ENCODE data around the gene CPXM1. TPM values are rescaled to one million over a fixed set of nuclear protein-coding genes. Genes with fewer than 3 reads are reported as not detected.

CPXM1 gene
- polyA plus RNA-seq, 3 donors, result 0.05 TPM; not detected in 2

GRCh38 chr20:2749343-2749950 is 51.0 kb downstream of the CPXM1 start:
- WGBS (ENCODE audit: insufficient coverage), result 65% methylated on average over 40 of the region's 49 CpGs
- peaks cover 18 to 39% of the 10 kb centered on the region in 2 donors for H3K27me3 ChIP-seq (ENCODE audit: control insufficient read depth in 2 of 2, insufficient read depth in 2 of 2, low read length in 2 of 2)

More at GRCh38 chr20:2749343-2749950, 51.0 kb downstream of the CPXM1 start:
- H3K4me3 ChIP-seq (replicated peaks in 1 of 3; ENCODE audit: low read depth in 2 of 3, low read length in 3 of 3), result no peak overlapping the region
- peaks cover 0 to 3% of the 10 kb centered on the region in 2 donors for H3K9me3 ChIP-seq (replicated peaks in 1 of 2; ENCODE audit: control insufficient read depth in 1 of 2, insufficient read depth in 1 of 2, low read length in 2 of 2)
- H3K79me2 ChIP-seq (ENCODE audit: insufficient read depth, low read length), result no peaks in the 10 kb centered on the region
- peaks cover 43 to 76% (median 45%) of the 10 kb centered on the region in 3 donors for H3K27me3 Mint-ChIP-seq (ENCODE audit: low read depth in 3 of 3)
- no peak overlapping the region for H3K27ac ChIP-seq (ENCODE audit: low read depth in 1 of 2, low read length in 2 of 2)
- peak overlapping the region in 1 of 2 donors; percentile 93 for H3K4me3 Mint-ChIP-seq
- peaks cover 27 to 33% of the 10 kb centered on the region in 2 donors for H3K4me1 ChIP-seq (ENCODE audit: control insufficient read depth in 1 of 2, insufficient read depth in 2 of 2, low read length in 2 of 2)
- no peak overlapping the region for H3K4me2 ChIP-seq (replicated peaks; ENCODE audit: extremely low read depth, low read length, poor library complexity, severe bottlenecking)
- no peak overlapping the region for H3K27ac Mint-ChIP-seq
- H3K36me3 Mint-ChIP-seq, result peaks cover 3 to 14% of the 10 kb centered on the region in 2 donors
- peaks cover 25% of the 10 kb centered on the region for H3K4me1 Mint-ChIP-seq
- no peak for TF ChIP-seq CTCF (IDR thresholded peaks at IDR 0.05)
- H2AFZ ChIP-seq (ENCODE audit: insufficient read depth, low read depth, low read length, poor library complexity, severe bottlenecking), result no peak overlapping the region
- peaks cover 0 to 14% (median 10%) of the 10 kb centered on the region in 7 donors for H3K9me3 Mint-ChIP-seq
- H4K20me1 ChIP-seq (ENCODE audit: insufficient read depth, low read length), result no peaks in the 10 kb centered on the region
- DNase-seq, result no peak
- H3K36me3 ChIP-seq (replicated peaks in 1 of 2; ENCODE audit: control insufficient read depth in 1 of 2, insufficient read depth in 2 of 2, low read length in 2 of 2), result no peaks in the 10 kb centered on the region
- intact Hi-C loops (cut with micrococcal nuclease), result loop anchor here in 1 of 2 donors (10.0 kb wide), 1 partner anchor 255 kb away; no protein-coding TSS in a partner anchor
- no peak overlapping the region for H3K9ac ChIP-seq (ENCODE audit: insufficient read depth, low read length, poor library complexity, severe bottlenecking)
